GM12892 (cell line): ENCODE results near the gene SNX19.

Experiments
- POLR2A ChIP-seq: IDR thresholded peaks from 2 replicates; pipeline ENCODE4 v1.6.1; 2011; ENCODE audit warnings: low read depth, low read length, control low read depth
- POLR2AphosphoS5 ChIP-seq: IDR thresholded peaks from 2 replicates; pipeline ENCODE4 v1.6.1; 2011; ENCODE audit warnings: low read depth, low read length, control low read depth

DNA sequence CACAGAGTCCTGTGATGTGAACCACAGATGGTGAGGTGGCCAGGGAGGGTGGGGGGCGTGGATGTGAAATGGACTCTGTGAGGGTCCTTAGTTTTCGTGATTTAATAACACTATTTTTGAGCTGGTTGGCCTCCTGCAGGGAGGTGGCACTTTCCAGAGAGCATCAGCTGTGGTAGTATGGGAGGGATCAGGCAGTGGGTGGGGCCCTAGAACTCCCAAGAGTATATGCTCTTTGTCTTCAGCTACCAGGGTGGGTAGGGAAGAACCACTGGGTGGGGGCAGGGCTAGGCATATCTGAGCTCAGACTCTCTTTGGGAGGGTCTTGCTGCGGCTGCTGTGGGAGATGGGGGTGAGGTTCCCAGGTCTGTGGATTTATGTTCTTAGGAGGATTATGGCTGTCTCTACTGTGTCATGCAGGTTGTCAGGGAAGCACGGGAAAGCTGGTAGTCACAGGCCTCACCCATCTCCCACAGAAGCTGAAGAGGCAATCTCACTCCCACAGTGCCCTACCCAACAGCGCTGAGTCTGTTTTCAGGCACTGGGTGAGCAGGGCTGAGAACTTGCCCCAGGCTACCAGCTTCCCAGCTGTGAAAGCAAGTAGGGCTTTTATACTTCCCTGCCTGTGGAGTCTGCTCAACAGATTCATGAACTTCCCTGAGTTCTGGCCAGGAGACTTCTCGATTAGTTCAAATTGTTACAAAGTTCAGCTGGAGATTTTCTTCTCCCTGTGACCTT lies 47.9 kb upstream of the SNX19 start:
- TF ChIP-seq POLR2AphosphoS5 (no peak), POLR2A (no peak)
